Measurements from ENCODE around the gene COL20A1. TPM values are rescaled to one million over a fixed set of nuclear protein-coding genes. Genes with fewer than 3 reads are reported as not detected.
A peak's percentile ranks its signal among the peaks of the same experiment; 100 is the strongest.

Gene COL20A1
- total and polyA plus RNA-seq, 12 donors = 0.26 to 0.30 TPM; not detected in 10

DNA sequence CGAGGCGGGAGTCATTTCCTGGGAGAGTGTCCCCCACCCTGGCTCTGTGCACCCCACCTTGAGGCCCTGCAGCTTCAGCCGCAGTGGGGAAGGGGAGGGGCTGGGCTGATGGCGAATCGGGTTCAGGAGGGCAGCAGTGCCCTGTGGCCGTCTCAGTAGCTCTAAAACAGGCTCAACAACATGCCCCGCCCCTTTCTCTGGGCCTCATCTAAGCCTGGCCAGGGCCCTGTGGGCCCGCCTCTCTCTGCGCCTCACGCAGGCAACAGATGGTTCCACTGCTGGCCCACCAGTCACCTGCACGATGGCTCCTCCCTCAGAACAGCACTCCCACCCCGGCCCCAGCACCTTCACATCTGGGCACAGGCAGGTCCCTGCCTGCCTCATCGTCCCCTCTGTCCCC lies 38.0 kb downstream of the COL20A1 start:
- intact Hi-C loops (cut with DNase I) = no loop called here
- Histone ChIP-seq H3K9me3 (peaks cover 0 to 20% (median 0%) of the 10 kb centered on the region in 11 donors), H3K36me3 (no peaks in the 10 kb centered on the region), H3K27ac (no peak overlapping the region), H3K27me3 (peaks cover 0 to 43% (median 30%) of the 10 kb centered on the region in 7 donors), H3K4me3 (no peak overlapping the region), H3K4me1 (peaks cover 0 to 5% (median 0%) of the 10 kb centered on the region in 9 donors)
- WGBS, 2 donors = 70 to 73% methylated on average over 13 of the region's 13 CpGs
- TF ChIP-seq, protein P1, sequence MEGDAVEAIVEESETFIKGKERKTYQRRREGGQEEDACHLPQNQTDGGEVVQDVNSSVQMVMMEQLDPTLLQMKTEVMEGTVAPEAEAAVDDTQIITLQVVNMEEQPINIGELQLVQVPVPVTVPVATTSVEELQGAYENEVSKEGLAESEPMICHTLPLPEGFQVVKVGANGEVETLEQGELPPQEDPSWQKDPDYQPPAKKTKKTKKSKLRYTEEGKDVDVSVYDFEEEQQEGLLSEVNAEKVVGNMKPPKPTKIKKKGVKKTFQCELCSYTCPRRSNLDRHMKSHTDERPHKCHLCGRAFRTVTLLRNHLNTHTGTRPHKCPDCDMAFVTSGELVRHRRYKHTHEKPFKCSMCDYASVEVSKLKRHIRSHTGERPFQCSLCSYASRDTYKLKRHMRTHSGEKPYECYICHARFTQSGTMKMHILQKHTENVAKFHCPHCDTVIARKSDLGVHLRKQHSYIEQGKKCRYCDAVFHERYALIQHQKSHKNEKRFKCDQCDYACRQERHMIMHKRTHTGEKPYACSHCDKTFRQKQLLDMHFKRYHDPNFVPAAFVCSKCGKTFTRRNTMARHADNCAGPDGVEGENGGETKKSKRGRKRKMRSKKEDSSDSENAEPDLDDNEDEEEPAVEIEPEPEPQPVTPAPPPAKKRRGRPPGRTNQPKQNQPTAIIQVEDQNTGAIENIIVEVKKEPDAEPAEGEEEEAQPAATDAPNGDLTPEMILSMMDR (IDR thresholded peaks at IDR 0.05) = no peak
- no peak for DNase-seq
- no peak for ATAC-seq

DNA sequence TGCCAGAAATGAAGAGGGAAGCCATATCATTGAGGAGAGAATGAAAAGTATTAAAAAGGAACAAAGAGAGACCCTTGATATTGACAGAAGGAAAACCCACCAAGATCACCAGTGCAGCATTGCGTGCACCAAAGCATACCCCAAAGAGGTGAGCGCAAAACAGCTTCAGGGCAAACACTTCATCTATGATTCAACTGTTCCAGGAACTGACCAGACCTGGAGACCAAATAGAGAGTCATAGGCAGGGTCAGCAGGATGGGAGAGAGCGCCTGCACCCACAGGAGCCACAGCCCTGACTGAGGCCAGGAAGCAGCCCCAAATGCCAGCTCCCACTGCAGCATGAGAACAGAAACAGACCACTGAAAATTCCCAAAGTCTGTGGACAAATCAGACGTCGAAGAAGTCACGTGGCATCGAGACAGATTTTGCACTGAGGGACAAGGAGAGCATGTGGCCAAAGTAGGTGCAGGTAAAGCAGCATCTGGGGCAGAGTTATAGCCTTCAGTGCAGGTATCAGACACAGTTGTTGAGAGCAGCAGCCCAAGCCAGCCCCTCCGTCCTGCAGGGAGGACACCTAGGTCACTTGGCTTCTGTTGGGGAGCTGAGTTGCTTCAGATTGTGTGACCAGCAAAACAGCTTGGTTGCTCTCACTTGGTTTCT lies 38.9 kb downstream of the COL20A1 start:
- Histone ChIP-seq H3K9me3 (peaks cover 0 to 14% (median 0%) of the 10 kb centered on the region in 11 donors), H3K27me3 (peaks cover 0 to 51% (median 36%) of the 10 kb centered on the region in 7 donors), H3K4me3 (no peak overlapping the region), H3K36me3 (no peaks in the 10 kb centered on the region), H3K4me1 (peaks cover 0 to 5% (median 0%) of the 10 kb centered on the region in 9 donors), H3K27ac (no peak overlapping the region)
- TF ChIP-seq, protein P1 (IDR thresholded peaks at IDR 0.05) = no peak
- WGBS, 2 donors = 96% methylated on average over 8 of the region's 8 CpGs
- DNase-seq (no peak), ATAC-seq (no peak)
- intact Hi-C loops (cut with DNase I) = no loop called here

GRCh38 chr20:63332488-63333240 lies 39.7 kb downstream of the COL20A1 start:
- WGBS, 2 donors = 88 to 90% methylated on average over 22 of the region's 22 CpGs
- peaks cover 0 to 5% (median 0%) of the 10 kb centered on the region in 9 donors for H3K4me1 ChIP-seq
- H3K4me3 ChIP-seq = no peak overlapping the region
- H3K27me3 ChIP-seq = peaks cover 0 to 59% (median 42%) of the 10 kb centered on the region in 7 donors
- ATAC-seq (no peak), DNase-seq (no peak)
- TF ChIP-seq, protein P1 (IDR thresholded peaks at IDR 0.05) = no peak
- H3K9me3 ChIP-seq = peaks cover 0 to 9% (median 0%) of the 10 kb centered on the region in 11 donors
- no peaks in the 10 kb centered on the region for H3K36me3 ChIP-seq
- intact Hi-C loops (cut with DNase I) = no loop called here
- no peak overlapping the region for H3K27ac ChIP-seq

DNA sequence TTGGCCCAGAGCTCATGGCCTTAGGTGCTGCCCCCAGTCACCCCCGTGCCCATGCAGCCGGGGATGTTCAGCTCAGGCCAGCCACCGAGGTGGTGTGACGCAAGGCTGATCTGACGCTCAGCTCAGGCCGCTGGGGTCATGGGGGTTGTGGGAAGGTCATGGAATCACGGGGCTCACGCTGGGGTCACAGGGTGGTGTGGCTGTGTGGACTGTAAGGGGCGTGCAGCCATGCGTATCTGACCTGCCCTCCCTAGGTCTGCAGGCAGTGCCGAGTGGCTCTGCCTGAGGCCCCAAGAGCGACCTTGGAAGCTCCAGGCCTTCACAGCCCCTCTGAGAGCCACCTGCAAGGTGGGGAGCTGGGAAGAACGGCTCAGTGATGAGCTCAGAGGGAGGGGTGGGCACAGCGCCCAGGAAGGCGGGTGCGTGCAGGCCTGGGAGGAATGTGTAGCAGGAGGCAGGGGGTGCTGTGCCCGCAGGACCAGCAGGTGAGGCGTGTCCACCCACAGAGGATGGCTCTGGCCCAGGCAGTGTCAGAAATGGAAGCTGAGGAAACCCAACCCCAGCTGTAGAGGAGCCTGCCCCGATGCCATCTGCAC lies 40.4 kb downstream of the COL20A1 start:
- Histone ChIP-seq H3K27ac (no peak overlapping the region), H3K9me3 (peaks cover 0 to 9% (median 0%) of the 10 kb centered on the region in 11 donors), H3K4me3 (no peak overlapping the region), H3K36me3 (no peaks in the 10 kb centered on the region), H3K4me1 (peaks cover 0 to 5% (median 0%) of the 10 kb centered on the region in 9 donors), H3K27me3 (peaks cover 0 to 61% (median 46%) of the 10 kb centered on the region in 7 donors)
- 88 to 89% methylated on average over 19 of the region's 19 CpGs for WGBS, 2 donors
- TF ChIP-seq, protein P1 (IDR thresholded peaks at IDR 0.05) = no peak
- intact Hi-C loops (cut with DNase I) = no loop called here
- DNase-seq (peak in 1 of 2 donors; percentile 11), ATAC-seq (no peak)

All from heart right ventricle (tissue), 16 donors.